ENCODE measurements around the gene PCDHGA5. TPM values are rescaled to one million over a fixed set of nuclear protein-coding genes. Genes with fewer than 3 reads are reported as not detected.
A peak's percentile ranks its signal among the peaks of the same experiment; 100 is the strongest.
"Not testable (repeated sequence)": the region's sequence is repeated elsewhere in the genome, so short reads cannot be mapped to it uniquely, and the experiment has no call there.

PCDHGA5 gene
- total RNA-seq, 4 donors from 2014 or later = 0.38 to 2.3 (median 1.8) TPM

DNA sequence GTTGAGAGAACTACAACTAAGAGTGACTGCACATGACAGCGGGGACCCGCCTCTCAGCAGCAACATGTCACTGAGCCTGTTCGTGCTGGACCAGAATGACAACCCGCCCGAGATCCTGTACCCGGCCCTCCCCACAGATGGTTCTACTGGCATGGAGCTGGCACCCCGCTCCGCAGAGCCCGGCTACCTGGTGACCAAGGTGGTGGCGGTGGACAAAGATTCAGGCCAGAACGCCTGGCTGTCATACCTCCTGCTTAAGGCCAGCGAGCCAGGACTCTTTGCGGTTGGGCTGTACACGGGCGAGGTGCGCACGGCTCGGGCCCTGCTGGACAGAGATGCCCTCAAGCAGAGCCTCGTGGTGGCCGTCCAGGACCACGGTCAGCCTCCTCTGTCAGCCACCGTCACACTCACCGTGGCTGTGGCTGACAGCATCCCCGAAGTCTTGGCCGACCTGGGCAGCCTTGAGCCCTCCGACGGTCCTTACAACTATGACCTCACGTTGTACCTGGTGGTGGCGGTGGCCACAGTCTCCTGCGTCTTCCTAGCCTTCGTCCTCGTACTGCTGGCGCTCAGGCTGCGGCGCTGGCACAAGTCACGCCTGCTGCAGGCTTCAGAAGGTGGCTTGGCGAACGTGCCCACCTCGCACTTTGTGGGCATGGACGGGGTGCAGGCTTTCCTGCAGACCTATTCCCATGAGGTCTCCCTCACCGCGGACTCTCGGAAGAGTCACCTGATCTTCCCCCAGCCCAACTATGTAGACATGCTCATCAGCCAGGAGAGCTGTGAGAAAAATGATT is 20.7 kb downstream of the PCDHGA5 start:
- 47 to 48% methylated on average over 5 to 14 of the region's 43 CpGs for WGBS, 2 donors
- no peak overlapping the region for H3K4me3 ChIP-seq
- TF ChIP-seq POLR2A (IDR thresholded peaks at IDR 0.05) = no peak
- TF ChIP-seq, protein P1, sequence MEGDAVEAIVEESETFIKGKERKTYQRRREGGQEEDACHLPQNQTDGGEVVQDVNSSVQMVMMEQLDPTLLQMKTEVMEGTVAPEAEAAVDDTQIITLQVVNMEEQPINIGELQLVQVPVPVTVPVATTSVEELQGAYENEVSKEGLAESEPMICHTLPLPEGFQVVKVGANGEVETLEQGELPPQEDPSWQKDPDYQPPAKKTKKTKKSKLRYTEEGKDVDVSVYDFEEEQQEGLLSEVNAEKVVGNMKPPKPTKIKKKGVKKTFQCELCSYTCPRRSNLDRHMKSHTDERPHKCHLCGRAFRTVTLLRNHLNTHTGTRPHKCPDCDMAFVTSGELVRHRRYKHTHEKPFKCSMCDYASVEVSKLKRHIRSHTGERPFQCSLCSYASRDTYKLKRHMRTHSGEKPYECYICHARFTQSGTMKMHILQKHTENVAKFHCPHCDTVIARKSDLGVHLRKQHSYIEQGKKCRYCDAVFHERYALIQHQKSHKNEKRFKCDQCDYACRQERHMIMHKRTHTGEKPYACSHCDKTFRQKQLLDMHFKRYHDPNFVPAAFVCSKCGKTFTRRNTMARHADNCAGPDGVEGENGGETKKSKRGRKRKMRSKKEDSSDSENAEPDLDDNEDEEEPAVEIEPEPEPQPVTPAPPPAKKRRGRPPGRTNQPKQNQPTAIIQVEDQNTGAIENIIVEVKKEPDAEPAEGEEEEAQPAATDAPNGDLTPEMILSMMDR (IDR thresholded peaks at IDR 0.05) = no peak
- peaks cover 0 to 19% (median 0%) of the 10 kb centered on the region in 4 donors for H3K27me3 ChIP-seq
- intact Hi-C loops (cut with DNase I) = no loop called here
- H3K27ac ChIP-seq = no peak overlapping the region
- H3K9me3 ChIP-seq = peaks cover 8 to 92% (median 83%) of the 10 kb centered on the region in 3 donors
- no peak for DNase-seq
- H3K4me1 ChIP-seq = no peaks in the 10 kb centered on the region
- peaks cover 0 to 4% (median 0%) of the 10 kb centered on the region in 3 donors for H3K36me3 ChIP-seq

DNA sequence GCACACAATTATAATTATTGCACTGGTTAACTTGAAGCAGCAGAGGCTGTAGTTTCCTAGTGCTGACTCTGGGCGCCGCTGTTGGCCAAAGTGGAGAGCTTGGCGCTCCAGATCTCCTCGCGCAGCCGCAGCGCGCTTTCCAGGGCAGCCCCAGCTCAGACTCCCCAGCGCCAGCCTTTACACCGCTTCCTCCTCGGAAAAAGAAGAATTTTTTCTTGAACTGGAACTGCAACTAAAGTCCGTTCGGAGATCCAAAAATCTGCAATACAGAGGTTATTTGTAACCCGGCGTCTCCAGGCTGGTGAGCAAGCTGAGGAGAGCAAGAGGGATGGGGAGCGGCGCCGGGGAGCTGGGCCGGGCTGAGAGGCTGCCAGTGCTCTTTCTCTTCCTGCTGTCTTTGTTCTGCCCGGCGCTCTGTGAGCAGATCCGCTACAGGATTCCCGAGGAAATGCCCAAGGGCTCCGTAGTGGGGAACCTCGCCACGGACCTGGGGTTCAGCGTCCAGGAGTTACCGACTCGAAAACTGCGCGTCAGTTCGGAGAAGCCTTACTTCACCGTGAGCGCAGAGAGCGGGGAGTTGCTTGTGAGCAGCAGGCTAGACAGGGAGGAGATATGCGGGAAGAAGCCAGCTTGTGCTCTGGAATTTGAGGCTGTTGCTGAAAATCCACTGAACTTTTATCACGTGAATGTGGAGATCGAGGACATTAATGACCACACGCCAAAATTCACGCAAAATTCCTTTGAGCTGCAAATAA is 23.8 kb downstream of the PCDHGA5 start, which contains the start of gene PCDHGB4:
TSS of gene PCDHGB4 (plus strand) at position 142 of the 755 bp plus-strand sequence. CDS start at position 329, 187 bp downstream.
- TF ChIP-seq, protein P1 (IDR thresholded peaks at IDR 0.05) = peak in 3 of 6 experiments; percentile 19 to 44 (median 30)
- 18 to 29% methylated on average over 4 to 6 of the region's 40 CpGs for WGBS, 2 donors
- peaks cover 14 to 96% (median 92%) of the 10 kb centered on the region in 3 donors for H3K9me3 ChIP-seq
- intact Hi-C loops (cut with DNase I); H3K27ac ChIP-seq; DNase-seq; H3K36me3 ChIP-seq; H3K4me1 ChIP-seq: not testable (repeated sequence)
- H3K27me3 ChIP-seq = peaks cover 0 to 19% (median 0%) of the 10 kb centered on the region in 4 donors
- H3K4me3 ChIP-seq = peak within 1 kb of the TSS in 3 of 4 donors; percentile 15 to 22 (median 17)

DNA sequence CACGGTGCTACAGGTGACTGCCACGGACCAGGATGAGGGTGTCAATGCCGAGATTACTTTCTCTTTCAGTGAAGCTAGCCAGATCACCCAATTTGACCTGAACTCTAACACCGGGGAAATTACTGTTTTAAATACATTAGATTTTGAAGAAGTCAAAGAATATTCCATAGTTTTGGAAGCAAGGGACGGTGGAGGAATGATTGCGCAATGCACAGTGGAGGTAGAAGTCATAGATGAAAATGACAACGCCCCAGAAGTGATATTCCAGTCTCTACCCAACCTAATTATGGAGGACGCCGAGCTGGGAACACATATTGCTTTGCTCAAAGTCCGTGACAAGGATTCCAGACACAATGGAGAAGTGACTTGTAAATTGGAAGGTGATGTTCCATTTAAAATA is 24.7 kb downstream of the PCDHGA5 start:
- WGBS, 2 donors = 47 to 60% methylated on average over 7 to 10 of the region's 10 CpGs
- H3K9me3 ChIP-seq = peaks cover 20 to 96% (median 92%) of the 10 kb centered on the region in 3 donors
- peaks cover 0 to 7% (median 0%) of the 10 kb centered on the region in 3 donors for H3K36me3 ChIP-seq
- H3K4me3 ChIP-seq = no peak overlapping the region
- H3K4me1 ChIP-seq = no peaks in the 10 kb centered on the region
- intact Hi-C loops (cut with DNase I) = no loop called here
- H3K27me3 ChIP-seq = peaks cover 0 to 19% (median 0%) of the 10 kb centered on the region in 4 donors
- no peak for DNase-seq
- no peak for TF ChIP-seq POLR2A (IDR thresholded peaks at IDR 0.05)
- TF ChIP-seq, protein P1 (IDR thresholded peaks at IDR 0.05) = no peak
- H3K27ac ChIP-seq = no peak overlapping the region

DNA sequence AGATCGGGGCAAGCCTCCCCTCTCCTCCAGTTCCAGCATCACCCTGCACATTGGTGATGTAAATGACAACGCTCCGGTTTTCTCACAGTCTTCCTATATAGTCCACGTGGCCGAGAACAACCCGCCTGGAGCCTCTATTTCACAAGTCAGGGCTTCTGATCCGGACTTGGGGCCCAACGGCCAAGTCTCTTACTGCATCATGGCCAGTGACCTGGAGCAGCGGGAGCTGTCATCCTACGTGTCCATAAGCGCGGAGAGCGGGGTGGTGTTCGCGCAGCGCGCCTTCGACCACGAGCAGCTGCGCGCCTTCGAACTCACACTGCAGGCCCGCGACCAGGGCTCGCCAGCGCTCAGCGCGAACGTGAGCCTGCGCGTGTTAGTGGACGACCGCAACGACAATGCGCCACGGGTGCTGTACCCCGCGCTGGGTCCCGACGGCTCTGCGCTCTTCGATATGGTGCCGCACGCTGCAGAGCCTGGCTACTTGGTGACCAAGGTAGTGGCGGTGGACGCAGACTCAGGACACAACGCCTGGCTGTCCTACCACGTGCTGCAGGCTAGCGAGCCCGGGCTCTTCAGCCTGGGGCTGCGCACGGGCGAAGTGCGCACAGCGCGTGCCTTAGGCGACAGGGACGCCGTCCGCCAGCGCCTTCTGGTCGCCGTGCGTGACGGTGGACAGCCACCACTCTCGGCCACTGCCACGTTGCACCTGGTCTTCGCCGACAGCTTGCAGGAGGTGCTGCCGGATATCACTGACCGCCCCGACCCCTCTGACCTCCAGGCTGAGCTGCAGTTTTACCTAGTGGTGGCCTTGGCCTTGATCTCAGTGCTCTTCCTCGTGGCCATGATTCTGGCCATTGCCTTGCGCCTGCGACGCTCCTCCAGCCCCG is 25.4 kb downstream of the PCDHGA5 start:
- intact Hi-C loops (cut with DNase I) = no loop called here
- Histone ChIP-seq H3K27me3 (peaks cover 0 to 25% (median 0%) of the 10 kb centered on the region in 4 donors), H3K9me3 (peaks cover 21 to 96% (median 92%) of the 10 kb centered on the region in 3 donors), H3K27ac (no peak overlapping the region), H3K4me3 (no peak overlapping the region), H3K4me1 (no peaks in the 10 kb centered on the region), H3K36me3 (peaks cover 0 to 7% (median 0%) of the 10 kb centered on the region in 3 donors)
- no peak for DNase-seq
- WGBS, 2 donors = 48 to 58% methylated on average over 25 to 42 of the region's 77 CpGs
- no peak for TF ChIP-seq POLR2A (IDR thresholded peaks at IDR 0.05)
